SK-N-SH (cell line): ENCODE results near the gene ST7. TPM values are rescaled to one million over a fixed set of nuclear protein-coding genes. Genes with fewer than 3 reads are reported as not detected.

Experiments used
- CTCF ChIA-PET: fragments of 300-600, 350-600 bp; formaldehyde crosslinking; extraction: SDS; loops from one replicate; lab custom pipeline; 2021; lab: Yijun Ruan, JAX
- POLR2A ChIA-PET: fragments of 350-600 bp; sonication (Branson Sonifier 250); formaldehyde crosslinking; extraction: SDS; loops from one replicate; lab custom pipeline; 2020; ENCODE audit warnings: antibody characterized with exemption, inconsistent platforms; lab: Yijun Ruan, JAX
- DNase-seq: peaks from one replicate; pipeline ENCODE4 v3.0.0; 2012
- H2AFZ ChIP-seq: fragments of 200-600 bp; sonication (generic); 2 replicates; pipeline ENCODE4 v1.8.1; 2016; ENCODE audit warnings: antibody characterized with exemption, mild to moderate bottlenecking, low read depth
- H3F3A ChIP-seq: fragments of 200-600 bp; sonication (generic); replicated peaks from 2 replicates; pipeline ENCODE3; 2016; ENCODE audit warnings: antibody characterized with exemption, mild to moderate bottlenecking; ENCODE audit not compliant: insufficient read depth
- H3K27ac ChIP-seq, 2 experiments: fragments of 200-500 bp in 1 of 2; fragments of 200-600 bp in 1 of 2; sonication (Bioruptor generic) in 1 of 2; sonication (generic), shearing (Covaris generic) in 1 of 2; 2 replicates each; pipeline versions ENCODE4 v1.5.1 to v1.6.1; 2014 to 2016; ENCODE audit warnings: low read depth in 2 of 2, inconsistent platforms in 1 of 2, low read length in 1 of 2, mild to moderate bottlenecking in 1 of 2, mixed read lengths in 1 of 2
- H3K27me3 ChIP-seq: fragments of 200-600 bp; sonication (generic), shearing (Covaris generic); 2 replicates; pipeline ENCODE4 v1.6.1; 2016; ENCODE audit warnings: mixed run types; ENCODE audit not compliant: insufficient read depth
- H3K36me3 ChIP-seq, 2 experiments: fragments of 200-500 bp in 1 of 2; fragments of 200-600 bp in 1 of 2; sonication (Bioruptor generic) in 1 of 2; sonication (generic) in 1 of 2; replicated peaks in 1 of 2; 2 replicates each; pipeline versions ENCODE3 to v1.5.1; 2014 to 2016; ENCODE audit warnings: low read length in 1 of 2, mild to moderate bottlenecking in 1 of 2; ENCODE audit not compliant: insufficient read depth in 2 of 2, control insufficient read depth in 1 of 2
- H3K4me1 ChIP-seq, 2 experiments: fragments of 200-500 bp in 1 of 2; fragments of 200-600 bp in 1 of 2; sonication (Bioruptor generic) in 1 of 2; sonication (generic), shearing (Covaris generic) in 1 of 2; 2 replicates each; pipeline versions ENCODE4 v1.5.1 to v1.6.1; 2014 to 2016; ENCODE audit warnings: low read depth in 1 of 2, low read length in 1 of 2, mixed run types in 1 of 2; ENCODE audit not compliant: insufficient read depth in 2 of 2, control insufficient read depth in 1 of 2
- H3K4me2 ChIP-seq: fragments of 200-600 bp; sonication (generic), shearing (Covaris generic); 2 replicates; pipeline ENCODE4 v1.6.1; 2017; ENCODE audit warnings: mixed run types
- H3K4me3 ChIP-seq, 2 experiments: fragments of 200-500 bp in 1 of 2; fragments of 200-600 bp in 1 of 2; sonication (Bioruptor generic) in 1 of 2; sonication (generic), shearing (Covaris generic) in 1 of 2; 2 replicates each; pipeline versions ENCODE4 v1.5.1 to v1.8.1; 2014 to 2016; ENCODE audit warnings: low read depth in 2 of 2, inconsistent platforms in 1 of 2, low read length in 1 of 2, mild to moderate bottlenecking in 1 of 2, mixed read lengths in 1 of 2, moderate library complexity in 1 of 2
- H3K79me2 ChIP-seq: fragments of 200-600 bp; sonication (generic); 2 replicates; pipeline ENCODE4 v1.8.1; 2017; ENCODE audit warnings: mild to moderate bottlenecking; ENCODE audit not compliant: insufficient read depth
- H3K9ac ChIP-seq: fragments of 200-600 bp; sonication (generic); 2 replicates; pipeline ENCODE4 v1.6.1; 2017; ENCODE audit warnings: mixed run types
- H3K9me2 ChIP-seq: fragments of 200-600 bp; sonication (generic); 2 replicates; pipeline ENCODE4 v1.6.1; 2017; ENCODE audit warnings: mixed run types
- H3K9me3 ChIP-seq: fragments of 200-600 bp; sonication (generic); 2 replicates; pipeline ENCODE4 v1.6.1; 2017; ENCODE audit warnings: mixed run types, mild to moderate bottlenecking, moderate library complexity
- H4K20me1 ChIP-seq: fragments of 200-600 bp; sonication (generic); 2 replicates; pipeline ENCODE4 v1.6.1; 2017; ENCODE audit warnings: mild to moderate bottlenecking, mixed run types; ENCODE audit not compliant: insufficient read depth
- ELF1 ChIP-seq: IDR thresholded peaks from 2 replicates; pipeline ENCODE4 v1.4.0; 2012
- EP300 ChIP-seq, 2 experiments: IDR thresholded peaks; 2 replicates each; pipeline versions ENCODE4 v1.4.0 to v1.6.1; 2012; ENCODE audit warnings: borderline replicate concordance in 1 of 2, low read depth in 1 of 2, low read length in 1 of 2
- FOSL2 ChIP-seq: IDR thresholded peaks from 2 replicates; pipeline ENCODE4 v1.4.0; 2012; ENCODE audit warnings: low read depth, mild to moderate bottlenecking, moderate library complexity, borderline replicate concordance
- FOXJ3 ChIP-seq: sonication (generic); formaldehyde crosslinking; IDR thresholded peaks from 2 replicates; pipeline ENCODE4 v1.5.1; 2020; ENCODE audit warnings: mild to moderate bottlenecking, missing genetic modification reagents
- FOXM1 ChIP-seq: IDR thresholded peaks from 2 replicates; pipeline ENCODE4 v1.4.0; 2012; ENCODE audit warnings: low read depth, mild to moderate bottlenecking
- GABPA ChIP-seq: IDR thresholded peaks from 2 replicates; pipeline ENCODE4 v1.4.0; 2012; ENCODE audit warnings: low read depth, mild to moderate bottlenecking
- GATA2 ChIP-seq: sonication (generic); formaldehyde crosslinking; IDR thresholded peaks from 2 replicates; pipeline ENCODE4 v1.5.0; 2020; ENCODE audit warnings: mild to moderate bottlenecking, missing genetic modification reagents
- MEF2A ChIP-seq: IDR thresholded peaks from 2 replicates; pipeline ENCODE4 v1.4.0; 2012; ENCODE audit warnings: low read depth, borderline replicate concordance
- NRF1 ChIP-seq: IDR thresholded peaks from 2 replicates; pipeline ENCODE4 v1.6.1; 2012; ENCODE audit warnings: low read depth, mild to moderate bottlenecking, low read length
- POLR2AphosphoS5 ChIP-seq: IDR thresholded peaks from 2 replicates; pipeline ENCODE4 v1.6.1; 2012; ENCODE audit warnings: low read depth, low read length
- RAD21 ChIP-seq: IDR thresholded peaks from 2 replicates; pipeline ENCODE4 v1.6.1; 2012; ENCODE audit warnings: mild to moderate bottlenecking, low read length
- RCOR1 ChIP-seq: fragments of 150-350 bp; IDR thresholded peaks from 2 replicates; pipeline ENCODE4 v1.6.1; 2017; ENCODE audit warnings: antibody characterized with exemption, low read length
- RFX5 ChIP-seq: IDR thresholded peaks from 2 replicates; pipeline ENCODE4 v1.6.1; 2012; ENCODE audit warnings: mild to moderate bottlenecking, improper control_type of control experiment, low read length
- RXRA ChIP-seq: IDR thresholded peaks from 2 replicates; pipeline ENCODE4 v1.4.0; 2012; ENCODE audit warnings: low read depth, mild to moderate bottlenecking, borderline replicate concordance
- SIN3A ChIP-seq: IDR thresholded peaks from 2 replicates; pipeline ENCODE4 v1.6.1; 2012; ENCODE audit warnings: low read depth, mild to moderate bottlenecking, low read length, moderate library complexity, borderline replicate concordance
- SMC3 ChIP-seq: IDR thresholded peaks from 2 replicates; pipeline ENCODE4 v1.6.1; 2012; ENCODE audit warnings: low read depth, low read length, improper control_type of control experiment
- TAF1 ChIP-seq: IDR thresholded peaks from 2 replicates; pipeline ENCODE4 v1.6.1; 2012; ENCODE audit warnings: low read depth, mild to moderate bottlenecking, low read length, moderate library complexity, borderline replicate concordance
- TCF12 ChIP-seq: IDR thresholded peaks from 2 replicates; pipeline ENCODE4 v1.4.0; 2012
- TEAD4 ChIP-seq: IDR thresholded peaks from 2 replicates; pipeline ENCODE4 v1.4.0; 2012; ENCODE audit warnings: mild to moderate bottlenecking, borderline replicate concordance; ENCODE audit not compliant: insufficient read depth
- YY1 ChIP-seq: IDR thresholded peaks from 2 replicates; pipeline ENCODE4 v1.4.0; 2012; ENCODE audit warnings: low read depth, mild to moderate bottlenecking
- WGBS: methylation state at CpG from one replicate; pipeline ENCODE4 v1.1.6; 2017; ENCODE audit warnings: low lambda C conversion rate; 5-methylcytosine and 5-hydroxymethylcytosine counted together
- polyA plus RNA-seq, 3 experiments: library from polyadenylated mRNA; depleted of rRNA; stranded (reverse); fragments of >200 nt; gene quantifications; 2 replicates each; pipeline ENCODE4 v1.2.3, GENCODE V29; 2012
- TF ChIP-seq, protein P1 (sequence below): IDR thresholded peaks from 2 replicates; pipeline ENCODE4 v1.4.0; 2012; ENCODE audit warnings: low read depth, borderline replicate concordance
- TF ChIP-seq, protein P2 (sequence below): fragments of 150-350 bp; IDR thresholded peaks from 2 replicates; pipeline ENCODE4 v1.6.1; 2017; ENCODE audit warnings: antibody characterized with exemption, low read length, low read depth, borderline replicate concordance
- TF ChIP-seq, protein P3 (sequence below): fragments of 200-600 bp; sonication (generic); IDR thresholded peaks from 2 replicates; pipeline ENCODE4 v1.6.1; 2017; ENCODE audit warnings: antibody characterized with exemption, mild to moderate bottlenecking, moderate library complexity
- TF ChIP-seq, protein P4 (sequence below): IDR thresholded peaks from 2 replicates; pipeline ENCODE4; 2012
- TF ChIP-seq, protein P5 (sequence below): IDR thresholded peaks from 2 replicates; pipeline ENCODE4 v1.4.0; 2012; ENCODE audit warnings: low read depth

Gene ST7, protein sequence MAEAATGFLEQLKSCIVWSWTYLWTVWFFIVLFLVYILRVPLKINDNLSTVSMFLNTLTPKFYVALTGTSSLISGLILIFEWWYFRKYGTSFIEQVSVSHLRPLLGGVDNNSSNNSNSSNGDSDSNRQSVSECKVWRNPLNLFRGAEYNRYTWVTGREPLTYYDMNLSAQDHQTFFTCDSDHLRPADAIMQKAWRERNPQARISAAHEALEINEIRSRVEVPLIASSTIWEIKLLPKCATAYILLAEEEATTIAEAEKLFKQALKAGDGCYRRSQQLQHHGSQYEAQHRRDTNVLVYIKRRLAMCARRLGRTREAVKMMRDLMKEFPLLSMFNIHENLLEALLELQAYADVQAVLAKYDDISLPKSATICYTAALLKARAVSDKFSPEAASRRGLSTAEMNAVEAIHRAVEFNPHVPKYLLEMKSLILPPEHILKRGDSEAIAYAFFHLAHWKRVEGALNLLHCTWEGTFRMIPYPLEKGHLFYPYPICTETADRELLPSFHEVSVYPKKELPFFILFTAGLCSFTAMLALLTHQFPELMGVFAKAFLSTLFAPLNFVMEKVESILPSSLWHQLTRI
- polyA plus RNA-seq (2012; rRNA removed), result 23.5 and 32.2 TPM in 2 replicates
- 24.3 and 25.8 TPM in 2 replicates for polyA plus RNA-seq (2012; cell fraction: cytosol; rRNA removed)
- 25.8 and 53.7 TPM in 2 replicates for polyA plus RNA-seq (2012; cell fraction: nucleus; rRNA removed)

DNA sequence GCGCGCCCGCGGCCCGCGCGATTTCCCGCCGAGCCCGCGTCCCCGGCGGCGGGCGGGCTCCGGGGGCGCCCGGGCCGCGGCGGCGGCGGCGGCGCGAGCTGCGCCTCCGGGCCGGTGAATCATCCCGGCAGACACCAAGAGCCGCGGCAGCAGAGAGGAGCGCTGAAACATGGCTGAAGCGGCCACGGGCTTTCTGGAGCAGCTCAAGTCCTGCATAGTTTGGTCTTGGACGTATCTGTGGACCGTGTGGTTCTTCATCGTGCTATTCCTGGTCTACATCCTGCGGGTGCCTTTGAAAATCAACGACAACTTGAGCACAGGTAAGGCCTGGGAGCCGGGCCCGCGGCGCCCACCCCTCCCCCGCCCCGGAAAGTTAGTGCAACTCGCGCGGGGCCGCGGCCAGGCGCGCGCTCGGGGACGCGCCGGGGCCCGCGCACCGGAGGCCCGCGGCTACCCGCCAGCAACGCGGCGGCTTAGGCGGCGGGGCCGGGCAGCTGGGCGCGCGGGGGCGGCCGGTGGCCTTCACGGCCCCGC, at the start of gene ST7:
Gene ST7 (plus strand): TSS at position 130 of the 534 bp plus-strand sequence. CDS start 40 bp downstream, at position 170.
- H3F3A ChIP-seq, result peaks cover 8% of the 10 kb centered on the region
- H3K36me3 ChIP-seq, result peaks cover 0 to 3% of the 10 kb centered on the region in 2 experiments
- H3K4me2 ChIP-seq, result peak within 1 kb of the TSS; percentile 83
- no peaks in the 10 kb centered on the region for H4K20me1 ChIP-seq
- H3K9me2 ChIP-seq, result no peaks in the 10 kb centered on the region
- POLR2A ChIA-PET, result interaction anchor here (0.6 to 1.5 kb wide), 4 partner anchors 9 to 91 kb away, joined by 3 to 4 read pairs (median 3); partner anchors contain the start of gene CAPZA2
- no peaks in the 10 kb centered on the region for H3K9me3 ChIP-seq
- peak within 1 kb of the TSS; percentile 85 to 91 for H3K4me3 ChIP-seq
- peaks cover 19 to 23% of the 10 kb centered on the region in 2 experiments; a peak in 3 of 4 replicates for H3K4me1 ChIP-seq
- H2AFZ ChIP-seq, result peak within 1 kb of the TSS; percentile 93
- peak within 1 kb of the TSS; percentile 97 for H3K9ac ChIP-seq
- no peaks in the 10 kb centered on the region for H3K27me3 ChIP-seq
- H3K27ac ChIP-seq, result peak within 1 kb of the TSS; percentile 97
- DNase-seq, result peak; percentile 92
- CTCF ChIA-PET, result interaction anchor here (0.8 to 3.0 kb wide), 8 partner anchors 19 to 181 kb away, joined by 3 to 18 read pairs (median 5); no protein-coding TSS in a partner anchor
- 3% methylated on average over 61 of the region's 77 CpGs for WGBS
- H3K79me2 ChIP-seq, result peaks cover 43% of the 10 kb centered on the region
- TF ChIP-seq FOXM1, result no peak
- TF ChIP-seq MEF2A, result no peak
- peak; percentile 80 for TF ChIP-seq YY1
- TF ChIP-seq EP300 (IDR thresholded peaks at IDR 0.05; ENCODE audit: borderline replicate concordance in 1 of 2, low read depth in 1 of 2, low read length in 1 of 2), result 0 out of 4 replicates have a peak, but pooled peaks of 1 of the 2 experiments have one; percentile 26
- TF ChIP-seq SMC3, result no peak
- no peak for TF ChIP-seq FOXJ3 (CRISPR knock-in tag)
- TF ChIP-seq TEAD4, result no peak
- TF ChIP-seq GATA2, result no peak
- TF ChIP-seq, protein P1, sequence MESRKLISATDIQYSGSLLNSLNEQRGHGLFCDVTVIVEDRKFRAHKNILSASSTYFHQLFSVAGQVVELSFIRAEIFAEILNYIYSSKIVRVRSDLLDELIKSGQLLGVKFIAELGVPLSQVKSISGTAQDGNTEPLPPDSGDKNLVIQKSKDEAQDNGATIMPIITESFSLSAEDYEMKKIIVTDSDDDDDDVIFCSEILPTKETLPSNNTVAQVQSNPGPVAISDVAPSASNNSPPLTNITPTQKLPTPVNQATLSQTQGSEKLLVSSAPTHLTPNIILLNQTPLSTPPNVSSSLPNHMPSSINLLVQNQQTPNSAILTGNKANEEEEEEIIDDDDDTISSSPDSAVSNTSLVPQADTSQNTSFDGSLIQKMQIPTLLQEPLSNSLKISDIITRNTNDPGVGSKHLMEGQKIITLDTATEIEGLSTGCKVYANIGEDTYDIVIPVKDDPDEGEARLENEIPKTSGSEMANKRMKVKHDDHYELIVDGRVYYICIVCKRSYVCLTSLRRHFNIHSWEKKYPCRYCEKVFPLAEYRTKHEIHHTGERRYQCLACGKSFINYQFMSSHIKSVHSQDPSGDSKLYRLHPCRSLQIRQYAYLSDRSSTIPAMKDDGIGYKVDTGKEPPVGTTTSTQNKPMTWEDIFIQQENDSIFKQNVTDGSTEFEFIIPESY, result 0 out of 2 replicates have a peak, but pooled peaks have one; percentile 3
- no peak; the same call in 1 of the 2 replicates for TF ChIP-seq FOSL2
- TF ChIP-seq, protein P2, sequence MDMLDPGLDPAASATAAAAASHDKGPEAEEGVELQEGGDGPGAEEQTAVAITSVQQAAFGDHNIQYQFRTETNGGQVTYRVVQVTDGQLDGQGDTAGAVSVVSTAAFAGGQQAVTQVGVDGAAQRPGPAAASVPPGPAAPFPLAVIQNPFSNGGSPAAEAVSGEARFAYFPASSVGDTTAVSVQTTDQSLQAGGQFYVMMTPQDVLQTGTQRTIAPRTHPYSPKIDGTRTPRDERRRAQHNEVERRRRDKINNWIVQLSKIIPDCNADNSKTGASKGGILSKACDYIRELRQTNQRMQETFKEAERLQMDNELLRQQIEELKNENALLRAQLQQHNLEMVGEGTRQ, result no peak
- TF ChIP-seq, protein P3, sequence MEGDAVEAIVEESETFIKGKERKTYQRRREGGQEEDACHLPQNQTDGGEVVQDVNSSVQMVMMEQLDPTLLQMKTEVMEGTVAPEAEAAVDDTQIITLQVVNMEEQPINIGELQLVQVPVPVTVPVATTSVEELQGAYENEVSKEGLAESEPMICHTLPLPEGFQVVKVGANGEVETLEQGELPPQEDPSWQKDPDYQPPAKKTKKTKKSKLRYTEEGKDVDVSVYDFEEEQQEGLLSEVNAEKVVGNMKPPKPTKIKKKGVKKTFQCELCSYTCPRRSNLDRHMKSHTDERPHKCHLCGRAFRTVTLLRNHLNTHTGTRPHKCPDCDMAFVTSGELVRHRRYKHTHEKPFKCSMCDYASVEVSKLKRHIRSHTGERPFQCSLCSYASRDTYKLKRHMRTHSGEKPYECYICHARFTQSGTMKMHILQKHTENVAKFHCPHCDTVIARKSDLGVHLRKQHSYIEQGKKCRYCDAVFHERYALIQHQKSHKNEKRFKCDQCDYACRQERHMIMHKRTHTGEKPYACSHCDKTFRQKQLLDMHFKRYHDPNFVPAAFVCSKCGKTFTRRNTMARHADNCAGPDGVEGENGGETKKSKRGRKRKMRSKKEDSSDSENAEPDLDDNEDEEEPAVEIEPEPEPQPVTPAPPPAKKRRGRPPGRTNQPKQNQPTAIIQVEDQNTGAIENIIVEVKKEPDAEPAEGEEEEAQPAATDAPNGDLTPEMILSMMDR, result no peak
- peak; percentile 83 for TF ChIP-seq TAF1
- no peak for TF ChIP-seq RCOR1
- 0 out of 2 replicates have a peak, but pooled peaks have one; percentile 2 for TF ChIP-seq SIN3A
- no peak for TF ChIP-seq RXRA
- TF ChIP-seq, protein P4, sequence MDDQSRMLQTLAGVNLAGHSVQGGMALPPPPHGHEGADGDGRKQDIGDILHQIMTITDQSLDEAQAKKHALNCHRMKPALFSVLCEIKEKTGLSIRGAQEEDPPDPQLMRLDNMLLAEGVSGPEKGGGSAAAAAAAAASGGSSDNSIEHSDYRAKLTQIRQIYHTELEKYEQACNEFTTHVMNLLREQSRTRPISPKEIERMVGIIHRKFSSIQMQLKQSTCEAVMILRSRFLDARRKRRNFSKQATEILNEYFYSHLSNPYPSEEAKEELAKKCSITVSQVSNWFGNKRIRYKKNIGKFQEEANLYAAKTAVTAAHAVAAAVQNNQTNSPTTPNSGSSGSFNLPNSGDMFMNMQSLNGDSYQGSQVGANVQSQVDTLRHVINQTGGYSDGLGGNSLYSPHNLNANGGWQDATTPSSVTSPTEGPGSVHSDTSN, result no peak
- no peak for TF ChIP-seq ELF1
- no peak for TF ChIP-seq NRF1
- TF ChIP-seq RFX5, result no peak
- TF ChIP-seq, protein P5, sequence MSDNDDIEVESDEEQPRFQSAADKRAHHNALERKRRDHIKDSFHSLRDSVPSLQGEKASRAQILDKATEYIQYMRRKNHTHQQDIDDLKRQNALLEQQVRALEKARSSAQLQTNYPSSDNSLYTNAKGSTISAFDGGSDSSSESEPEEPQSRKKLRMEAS, result 0 out of 2 replicates have a peak, but pooled peaks have one; percentile 22
- no peak for TF ChIP-seq GABPA
- peak; percentile 73; the same call in 1 of the 2 replicates for TF ChIP-seq POLR2AphosphoS5
- no peak for TF ChIP-seq TCF12
- no peak for TF ChIP-seq RAD21
